IPS-NIHi7 (cell line): ENCODE data around the gene FHIT.

Experiments
- DNase-seq: peaks from one replicate; pipeline ENCODE4 v3.0.0; 2012; ENCODE audit warnings: mixed read lengths; ENCODE audit errors: extremely low spot score

Gene FHIT

GRCh38 chr3:60770532-60770931, 480.7 kb downstream of the FHIT start:
- DNase-seq = no peak

DNA sequence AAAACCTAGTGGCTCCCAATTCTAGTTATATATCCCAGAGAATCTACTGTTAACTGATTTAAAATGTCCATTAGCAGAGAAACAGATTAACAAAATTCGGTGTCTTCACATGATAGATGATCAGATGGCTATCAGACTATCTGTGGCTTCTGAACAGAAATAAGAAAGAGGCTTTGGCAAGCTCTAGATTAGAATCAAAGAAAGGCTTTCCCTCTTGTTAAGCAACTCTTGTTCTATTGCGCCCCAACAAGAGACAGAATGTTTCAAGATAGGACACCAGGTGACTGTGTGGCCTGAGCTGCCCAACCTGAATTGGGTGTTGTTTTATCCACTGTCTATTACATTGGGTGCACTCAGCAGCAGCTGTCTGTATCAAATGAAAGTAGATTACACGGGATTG, 483.7 kb downstream of the FHIT start:
- no peak for DNase-seq

GRCh38 chr3:60765776-60766175, 485.5 kb downstream of the FHIT start:
- DNase-seq = no peak

- DNase-seq = no peak
These were observed 486.4 kb downstream of the FHIT start for GRCh38 chr3:60764870-60765269.

GRCh38 chr3:60760145-60760544, 491.1 kb downstream of the FHIT start:
- DNase-seq = no peak

GRCh38 chr3:60759439-60759838, 491.8 kb downstream of the FHIT start:
- no peak for DNase-seq

DNA sequence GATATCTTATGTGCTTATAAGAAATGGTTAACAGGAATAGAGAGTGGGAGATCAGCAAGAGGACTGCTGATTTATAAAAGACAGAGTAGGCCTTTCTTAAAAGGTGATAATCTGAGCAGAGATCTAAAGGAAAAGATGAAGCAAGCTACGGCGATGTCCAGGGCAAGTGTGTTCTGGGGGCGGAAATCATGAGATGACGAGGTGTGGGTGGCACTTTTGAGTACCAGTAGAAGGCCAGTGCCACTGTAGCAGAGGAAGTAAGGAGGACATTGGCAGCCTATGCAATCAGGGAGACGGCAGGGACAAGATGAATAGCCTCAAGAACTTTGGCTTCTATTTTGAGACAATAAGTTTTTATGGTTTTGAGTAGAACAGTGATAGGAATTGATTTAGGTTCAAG, 492.4 kb downstream of the FHIT start:
- DNase-seq = no peak

DNA sequence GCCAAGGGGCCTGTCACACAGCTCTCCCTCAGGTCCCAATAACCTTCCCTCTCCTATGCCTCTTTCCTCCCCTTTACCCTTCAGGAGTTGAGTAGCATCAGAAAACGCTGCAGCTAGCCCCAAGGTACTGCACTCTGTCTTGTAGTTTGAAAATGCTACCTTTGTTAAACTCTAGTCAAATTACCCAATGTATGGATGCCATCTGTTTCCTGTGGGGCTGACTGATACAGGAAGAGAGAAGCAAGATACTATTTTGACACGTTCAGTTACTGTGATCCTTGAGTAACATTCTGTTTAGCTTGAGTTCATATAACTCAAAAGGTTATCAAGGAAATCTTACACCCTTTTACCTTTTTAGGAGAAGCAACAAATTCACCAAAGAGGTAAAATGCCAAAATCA, 493.1 kb downstream of the FHIT start:
- DNase-seq = no peak

- no peak for DNase-seq
These were observed 493.5 kb downstream of the FHIT start for GRCh38 chr3:60757724-60758123.

- no peak for DNase-seq
These were observed 494.8 kb downstream of the FHIT start for GRCh38 chr3:60756241-60757030.

DNA sequence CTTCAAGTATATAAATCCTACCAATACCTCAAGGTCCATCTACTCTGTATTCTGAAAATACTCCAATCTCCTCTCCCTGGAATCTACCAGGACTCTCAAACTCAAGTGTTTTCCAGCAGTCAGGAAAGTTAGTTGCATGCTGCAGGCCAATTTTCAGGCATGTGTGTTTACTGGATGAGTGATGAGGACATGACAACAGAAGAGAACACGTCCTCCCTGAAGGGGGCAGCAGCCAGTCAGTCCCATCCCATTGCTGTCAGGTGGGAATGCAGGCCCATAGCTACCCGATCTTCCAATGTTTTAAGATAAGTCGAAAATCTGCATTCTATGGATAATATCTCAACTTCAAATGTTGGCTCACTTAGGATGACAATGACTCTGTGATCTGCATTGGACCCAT, 496.2 kb downstream of the FHIT start:
- DNase-seq = peak; percentile 86

- no peak for DNase-seq
These were observed 496.6 kb downstream of the FHIT start for GRCh38 chr3:60754617-60755016.

DNA sequence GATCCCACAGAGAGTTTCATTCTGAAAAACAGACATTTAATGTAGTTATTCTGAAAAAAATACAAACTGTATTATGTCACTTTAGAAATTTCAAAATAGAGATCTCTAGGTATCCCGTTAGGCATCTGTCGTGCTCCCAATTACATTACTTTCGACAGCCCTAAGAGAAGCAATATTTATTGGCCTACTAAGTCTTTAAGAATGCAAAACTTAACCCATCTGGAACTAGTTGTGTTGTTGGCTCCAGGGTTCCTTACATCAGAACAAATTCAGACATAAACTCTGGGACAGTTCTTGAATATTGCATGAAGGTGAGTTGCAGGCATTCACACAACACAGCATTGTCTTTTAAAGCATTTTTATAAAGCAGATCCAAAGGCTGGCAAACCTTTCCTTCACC, 498.4 kb downstream of the FHIT start:
- DNase-seq = no peak

GRCh38 chr3:60746695-60747416, 504.4 kb downstream of the FHIT start:
- DNase-seq = no peak

- no peak for DNase-seq
These were observed 505.1 kb downstream of the FHIT start for GRCh38 chr3:60746043-60746638.

DNA sequence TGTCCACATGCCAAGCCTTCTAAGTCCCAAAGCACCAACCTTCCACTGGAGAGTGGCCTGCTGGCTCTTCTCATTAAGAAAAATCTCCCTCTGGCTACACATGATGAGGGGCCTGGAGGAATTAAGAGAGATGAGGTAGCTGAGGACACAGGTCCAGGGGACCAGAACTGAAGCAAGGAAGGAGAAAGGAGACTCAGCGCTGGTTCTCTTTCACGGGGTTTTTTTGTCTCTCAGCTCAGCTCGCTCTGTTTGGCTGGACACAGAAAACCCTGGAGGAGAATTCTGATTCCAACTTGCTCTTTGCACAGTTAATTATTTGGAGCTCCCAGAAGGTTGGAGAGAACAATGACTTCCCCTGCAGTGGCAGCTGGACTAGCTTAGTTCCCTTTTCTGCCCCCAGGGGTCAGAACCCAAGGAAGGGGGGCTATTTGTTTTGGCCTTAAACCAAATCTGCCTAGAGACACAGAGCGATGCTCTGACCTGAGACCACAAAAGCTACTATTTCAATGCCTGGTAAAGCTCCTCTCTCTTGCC, 507.6 kb downstream of the FHIT start:
- DNase-seq = peak; percentile 31

- DNase-seq = peak; percentile 83
These were observed 508.6 kb downstream of the FHIT start for GRCh38 chr3:60742606-60743145.

- DNase-seq = no peak
These were observed 513.4 kb downstream of the FHIT start for GRCh38 chr3:60737633-60738399.

- no peak for DNase-seq
These were observed 520.9 kb downstream of the FHIT start for GRCh38 chr3:60730371-60730770.

DNA sequence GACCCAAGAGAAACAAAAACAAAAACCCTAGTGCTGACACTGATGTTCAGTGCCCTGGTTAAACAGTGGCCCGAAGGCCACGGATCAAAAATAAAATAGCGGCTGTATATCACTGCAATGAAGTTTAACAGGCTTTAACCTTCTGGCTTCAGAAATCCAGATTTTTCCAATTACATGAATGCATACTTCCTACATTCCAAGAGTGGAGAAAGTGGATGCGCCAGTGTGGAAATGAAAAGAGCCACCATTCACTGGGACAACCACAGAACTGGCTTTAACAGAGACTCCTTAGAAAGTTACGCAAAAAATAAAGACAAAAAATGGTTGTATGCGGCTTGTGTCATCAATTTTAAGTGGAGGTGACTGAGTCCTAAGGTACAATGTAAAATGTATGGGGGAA, 522.2 kb downstream of the FHIT start:
- no peak for DNase-seq

GRCh38 chr3:60728006-60728405, 523.2 kb downstream of the FHIT start:
- DNase-seq = no peak

DNA sequence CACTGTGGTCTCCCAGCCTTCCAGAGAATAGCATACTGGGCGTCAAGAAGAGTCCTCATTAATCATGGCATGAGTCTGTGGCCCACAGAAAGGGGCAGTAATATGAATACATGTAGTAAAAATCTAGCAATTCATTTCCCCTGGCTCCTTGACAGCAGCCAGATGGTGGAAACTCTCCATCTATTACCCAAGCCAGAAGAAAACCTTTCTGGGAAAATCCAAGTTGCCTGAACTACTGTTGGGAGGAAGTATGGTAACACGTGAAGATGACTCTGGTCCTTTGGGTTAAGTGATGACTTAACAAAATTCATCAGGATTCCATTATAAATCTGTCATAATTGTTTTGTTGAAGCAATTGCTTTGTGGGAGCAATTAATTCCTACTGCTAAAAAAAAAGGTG, 530.5 kb downstream of the FHIT start:
- DNase-seq = no peak
